HCT116 (cell line): ENCODE measurements around the gene CARD14. TPM values are rescaled to one million over a fixed set of nuclear protein-coding genes. Genes with fewer than 3 reads are reported as not detected.

Experiments
- ATAC-seq: fragments of 200-7000 bp; cut with Tn5 transposase; 2 replicates; pipeline ENCODE4 v1.9.1; 2020; ENCODE audit warnings: mild to moderate bottlenecking, moderate library complexity
- BruUV-seq: library from RNA; stranded (reverse); fragments of 400-500 nt; replicated peaks from 2 replicates; lab custom pipeline; 2021; lab: Mats Ljungman, UMichigan
- CTCF ChIA-PET: fragments of 300-600 bp; sonication (Branson Sonifier 250); formaldehyde crosslinking; loops from one replicate; lab custom pipeline; 2021; ENCODE audit warnings: antibody characterized with exemption; lab: Charles Lee
- POLR2A ChIA-PET: fragments of 300-600, 350-600 bp; sonication (Branson Sonifier 250); formaldehyde crosslinking; loops from one replicate; lab custom pipeline; 2021; ENCODE audit warnings: antibody characterized with exemption; lab: Charles Lee
- RAD21 ChIA-PET, 2 experiments: fragments of 300-600 bp; sonication (Branson Sonifier 250); formaldehyde crosslinking; loops; one replicate each; lab custom pipeline; 2023; ENCODE audit warnings: low total read pairs in 2 of 2; ENCODE audit not compliant: uncharacterized antibody in 2 of 2, unreplicated experiment in 2 of 2, low non-redundant PET in 1 of 2; lab: Charles Lee
- DNase-seq: peaks from one replicate; pipeline ENCODE4 v3.0.0-alpha.2; 2010; ENCODE audit warnings: low read depth, low spot score
- H2AFZ ChIP-seq: fragments of 200-600 bp; shearing (Covaris generic), sonication (generic); 2 replicates; pipeline ENCODE4 v1.6.1; 2017; ENCODE audit warnings: low read depth, mixed run types, mixed read lengths, antibody characterized with exemption, low read length; ENCODE audit not compliant: poor library complexity, severe bottlenecking
- H3K27ac ChIP-seq: 2 replicates; pipeline ENCODE4 v1.5.1; 2012; ENCODE audit warnings: low read depth, low read length
- H3K27me3 ChIP-seq: fragments of 200-600 bp; sonication (generic); 2 replicates; pipeline ENCODE4 v1.6.1; 2016; ENCODE audit warnings: mixed run types, low read length, mixed read lengths; ENCODE audit not compliant: insufficient read depth
- H3K36me3 ChIP-seq, 2 experiments: fragments of 200-500 bp in 1 of 2; fragments of 200-600 bp in 1 of 2; sonication (Bioruptor generic) in 1 of 2; sonication (generic) in 1 of 2; 2 replicates each; pipeline versions ENCODE4 v1.5.1 to v1.6.1; 2014 to 2016; ENCODE audit warnings: low read length in 2 of 2, inconsistent platforms in 1 of 2, mixed read lengths in 1 of 2, mixed run types in 1 of 2; ENCODE audit not compliant: insufficient read depth in 2 of 2, control insufficient read depth in 1 of 2
- H3K4me1 ChIP-seq, 2 experiments: fragments of 200-600 bp in 1 of 2; sonication (generic) in 1 of 2; 2 replicates each; pipeline versions ENCODE4 v1.5.1 to v1.6.1; 2012 to 2017; ENCODE audit warnings: low read length in 2 of 2, inconsistent platforms in 1 of 2, mild to moderate bottlenecking in 1 of 2, mixed read lengths in 1 of 2, mixed run types in 1 of 2, moderate library complexity in 1 of 2; ENCODE audit not compliant: insufficient read depth in 2 of 2, control insufficient read depth in 1 of 2
- H3K4me2 ChIP-seq: fragments of 200-600 bp; sonication (generic); 2 replicates; pipeline ENCODE4 v1.6.1; 2017; ENCODE audit warnings: mixed run types, low read length, mixed read lengths
- H3K4me3 ChIP-seq, 2 experiments: fragments of 200-600 bp in 1 of 2; sonication (generic) in 1 of 2; replicated peaks in 1 of 2; 2 replicates each; pipeline ENCODE4 v1.5.1; 2011 to 2016; ENCODE audit warnings: low read length in 2 of 2, control low read depth in 1 of 2, low read depth in 1 of 2, mild to moderate bottlenecking in 1 of 2, mixed read lengths in 1 of 2, mixed run types in 1 of 2
- H3K79me2 ChIP-seq: fragments of 200-600 bp; sonication (generic); 2 replicates; pipeline ENCODE4 v1.6.1; 2017; ENCODE audit warnings: mild to moderate bottlenecking, mixed run types, low read length, moderate library complexity, mixed read lengths; ENCODE audit not compliant: insufficient read depth
- H3K9ac ChIP-seq: fragments of 200-600 bp; sonication (generic); 2 replicates; pipeline ENCODE4 v1.6.1; 2016; ENCODE audit warnings: low read length, mixed read lengths
- H3K9me2 ChIP-seq: fragments of 200-600 bp; sonication (generic), shearing (Covaris generic); 2 replicates; pipeline ENCODE4 v1.6.1; 2017; ENCODE audit warnings: mixed run types, mild to moderate bottlenecking, moderate library complexity; ENCODE audit not compliant: insufficient read depth
- H3K9me3 ChIP-seq, 2 experiments: fragments of 200-500 bp in 1 of 2; fragments of 200-600 bp in 1 of 2; sonication (Bioruptor generic) in 1 of 2; sonication (generic) in 1 of 2; 2 replicates each; pipeline ENCODE4 v1.6.1; 2014 to 2017; ENCODE audit warnings: low read length in 2 of 2, mixed read lengths in 2 of 2, inconsistent platforms in 1 of 2, low read depth in 1 of 2, mild to moderate bottlenecking in 1 of 2, mixed run types in 1 of 2, moderate library complexity in 1 of 2; ENCODE audit not compliant: control insufficient read depth in 1 of 2, insufficient read depth in 1 of 2
- H4K20me1 ChIP-seq: fragments of 200-600 bp; sonication (generic), shearing (Covaris generic); 2 replicates; pipeline ENCODE4 v1.6.1; 2017; ENCODE audit warnings: mixed run types, mild to moderate bottlenecking, moderate library complexity; ENCODE audit not compliant: insufficient read depth
- CBX3 ChIP-seq: IDR thresholded peaks from 2 replicates; pipeline ENCODE4 v1.6.1; 2012; ENCODE audit warnings: low read depth
- CEBPB ChIP-seq: IDR thresholded peaks from 2 replicates; pipeline ENCODE4 v1.6.1; 2012; ENCODE audit warnings: low read depth
- ELF1 ChIP-seq: IDR thresholded peaks from 2 replicates; pipeline ENCODE4 v1.6.1; 2012; ENCODE audit warnings: low read depth, borderline replicate concordance
- EZH2phosphoT487 ChIP-seq: fragments of 200-600 bp; IDR thresholded peaks from 2 replicates; pipeline ENCODE4 v1.6.1; 2018; ENCODE audit warnings: antibody characterized with exemption, borderline replicate concordance
- FOSL1 ChIP-seq: IDR thresholded peaks from 2 replicates; pipeline ENCODE4 v1.6.1; 2012; ENCODE audit warnings: low read depth
- JUND ChIP-seq: IDR thresholded peaks from 2 replicates; pipeline ENCODE4 v1.6.1; 2012
- POLR2A ChIP-seq: IDR thresholded peaks from 2 replicates; pipeline ENCODE4 v1.7.0; 2011; ENCODE audit warnings: borderline replicate concordance; ENCODE audit not compliant: insufficient read depth, insufficient read length; ENCODE audit errors: extremely low read depth
- POLR2AphosphoS5 ChIP-seq: IDR thresholded peaks from 2 replicates; pipeline ENCODE4 v1.6.1; 2011; ENCODE audit warnings: mild to moderate bottlenecking, low read depth, low read length, moderate library complexity
- SP1 ChIP-seq: IDR thresholded peaks from 2 replicates; pipeline ENCODE4 v1.6.1; 2012; ENCODE audit warnings: low read depth
- SRF ChIP-seq: IDR thresholded peaks from 2 replicates; pipeline ENCODE4 v1.6.1; 2012; ENCODE audit warnings: low read depth
- YY1 ChIP-seq: IDR thresholded peaks from 2 replicates; pipeline ENCODE4 v1.6.1; 2011; ENCODE audit warnings: low read length, low read depth, moderate library complexity, mild to moderate bottlenecking; ENCODE audit not compliant: insufficient replicate concordance; ENCODE audit errors: extremely low read depth
- ZFX ChIP-seq: fragments of 450-650 bp; IDR thresholded peaks from 2 replicates; pipeline ENCODE4 v1.6.1; 2017
- ZNF274 ChIP-seq: fragments of 200-500 bp; sonication (Bioruptor generic); IDR thresholded peaks from 2 replicates; pipeline ENCODE4 v1.6.1; 2014; ENCODE audit warnings: mild to moderate bottlenecking, low read depth, low read length, inconsistent platforms
- intact Hi-C: fragments of 100-400 bp; cut with micrococcal nuclease; formaldehyde crosslinking; loops from 2 replicates; pipeline ENCODE4 v1.10.0; 2022
- total RNA-seq: library from RNA; stranded (reverse); gene quantifications from one replicate; pipeline ENCODE4 v1.2.1, GENCODE V29; 2021; ENCODE audit not compliant: unreplicated experiment
- TF ChIP-seq, protein P1 (sequence below): IDR thresholded peaks from 2 replicates; pipeline ENCODE4 v1.6.1; 2012
- TF ChIP-seq, protein P2 (sequence below): IDR thresholded peaks from 2 replicates; pipeline ENCODE4 v1.6.1; 2012

CARD14 gene
- total RNA-seq, 1 experiment from 2014 or later: 0.25 TPM

DNA sequence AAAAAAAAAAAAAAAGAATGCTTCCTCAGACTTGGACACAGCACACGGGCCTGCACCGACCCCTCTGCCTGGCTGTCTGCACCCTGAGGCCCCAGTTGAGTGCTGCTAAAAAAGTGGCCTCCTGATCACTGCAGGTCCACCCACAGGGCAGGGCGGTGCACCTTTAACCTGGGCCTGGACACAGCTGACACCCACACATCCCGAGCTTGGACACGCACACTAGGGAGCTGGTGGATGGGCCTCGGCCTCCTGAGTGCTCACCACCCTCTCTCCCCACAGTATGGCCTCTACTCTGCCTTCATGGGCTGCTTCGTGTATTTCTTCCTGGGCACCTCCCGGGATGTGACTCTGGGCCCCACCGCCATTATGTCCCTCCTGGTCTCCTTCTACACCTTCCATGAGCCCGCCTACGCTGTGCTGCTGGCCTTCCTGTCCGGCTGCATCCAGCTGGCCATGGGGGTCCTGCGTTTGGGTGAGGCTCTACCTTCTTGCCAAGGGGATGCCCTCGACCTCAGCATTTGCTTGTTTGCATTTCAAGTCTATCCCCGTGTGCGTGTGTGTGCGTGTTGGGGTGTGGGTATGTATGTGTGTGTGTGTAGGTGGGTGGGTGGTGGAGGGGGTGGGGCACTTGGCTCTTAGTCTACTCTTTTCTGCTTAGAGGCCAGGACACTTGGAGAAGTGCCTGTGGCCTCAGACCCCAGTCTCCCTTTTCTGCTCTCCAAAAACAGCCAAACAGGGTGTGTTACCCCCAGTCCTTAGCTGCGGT, 52.7 kb downstream of the CARD14 start:
- BruUV-seq: no TSS peak

DNA sequence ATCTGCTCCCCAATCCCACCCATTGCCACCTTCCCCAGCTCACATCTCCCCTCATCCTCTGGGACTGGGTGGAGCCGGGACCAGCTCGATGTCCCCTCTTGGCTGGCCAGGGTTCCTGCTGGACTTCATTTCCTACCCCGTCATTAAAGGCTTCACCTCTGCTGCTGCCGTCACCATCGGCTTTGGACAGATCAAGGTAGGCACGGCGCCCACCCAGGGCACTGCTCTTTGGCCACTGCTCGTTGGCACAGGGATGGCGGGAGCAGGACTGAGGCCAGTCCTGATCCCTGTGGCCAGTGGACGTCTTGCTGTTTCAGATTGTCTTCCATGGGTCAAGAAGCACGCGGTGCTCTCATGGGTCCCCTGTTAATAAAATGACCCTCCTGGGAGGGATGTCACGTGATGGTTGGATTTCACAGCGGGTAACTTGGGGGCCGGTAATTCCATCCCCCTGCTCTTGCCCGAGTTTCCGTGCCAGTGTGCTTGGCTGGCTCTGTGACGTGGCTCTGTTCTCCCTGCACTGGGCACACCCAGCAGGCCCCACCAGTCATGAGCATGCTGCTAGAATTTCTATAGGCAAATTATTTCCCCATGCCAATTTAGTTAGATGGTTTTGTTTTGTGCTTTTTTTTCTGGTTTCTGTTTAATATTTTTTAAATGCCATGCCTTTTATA, 53.4 kb downstream of the CARD14 start:
- H3K27me3 ChIP-seq: no peaks in the 10 kb centered on the region
- POLR2A ChIA-PET: no interaction called here
- H3K79me2 ChIP-seq: peaks cover 11% of the 10 kb centered on the region
- TF ChIP-seq POLR2A (no peak), SP1 (no peak), SRF (no peak), FOSL1 (no peak), ZNF274 (no peak), ZFX (no peak), JUND (no peak), EZH2phosphoT487 (no peak), ELF1 (no peak), POLR2AphosphoS5 (no peak), YY1 (no peak), CBX3 (no peak), CEBPB (no peak)
- TF ChIP-seq, protein P1, sequence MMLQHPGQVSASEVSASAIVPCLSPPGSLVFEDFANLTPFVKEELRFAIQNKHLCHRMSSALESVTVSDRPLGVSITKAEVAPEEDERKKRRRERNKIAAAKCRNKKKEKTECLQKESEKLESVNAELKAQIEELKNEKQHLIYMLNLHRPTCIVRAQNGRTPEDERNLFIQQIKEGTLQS: no peak
- TF ChIP-seq, protein P2, sequence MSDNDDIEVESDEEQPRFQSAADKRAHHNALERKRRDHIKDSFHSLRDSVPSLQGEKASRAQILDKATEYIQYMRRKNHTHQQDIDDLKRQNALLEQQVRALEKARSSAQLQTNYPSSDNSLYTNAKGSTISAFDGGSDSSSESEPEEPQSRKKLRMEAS: no peak
- H3K27ac ChIP-seq: no peak overlapping the region
- H3K9me2 ChIP-seq: no peaks in the 10 kb centered on the region
- H4K20me1 ChIP-seq: no peaks in the 10 kb centered on the region
- H3K4me3 ChIP-seq: no peak overlapping the region
- no peak overlapping the region for H3K4me2 ChIP-seq
- H2AFZ ChIP-seq: no peak overlapping the region
- peaks cover 8 to 15% of the 10 kb centered on the region in 2 experiments; a peak in 3 of 4 replicates for H3K4me1 ChIP-seq
- RAD21 ChIA-PET: interaction anchor here in 1 of 2 experiments (0.6 kb wide), 1 partner anchor 77 kb away, joined by 3 read pairs; no protein-coding TSS in a partner anchor
- H3K9ac ChIP-seq: no peak overlapping the region
- ATAC-seq: no peak
- CTCF ChIA-PET: no interaction called here
- H3K9me3 ChIP-seq: no peaks in the 10 kb centered on the region
- no TSS peak for BruUV-seq
- intact Hi-C loops: no loop called here
- no peaks in the 10 kb centered on the region for H3K36me3 ChIP-seq
- DNase-seq: no peak

More for the DNA sequence above, 52.7 kb downstream of the CARD14 start:
- Histone ChIP-seq H3K4me1 (peaks cover 8 to 15% of the 10 kb centered on the region in 2 experiments; a peak in 3 of 4 replicates), H3K4me2 (no peak overlapping the region), H3K4me3 (no peak overlapping the region), H3K27me3 (no peaks in the 10 kb centered on the region), H3K36me3 (peaks cover 0 to 3% of the 10 kb centered on the region in 2 experiments; a peak in 1 of 4 replicates), H3K9me2 (no peaks in the 10 kb centered on the region), H3K9ac (no peak overlapping the region), H3K79me2 (peaks cover 15% of the 10 kb centered on the region), H4K20me1 (no peaks in the 10 kb centered on the region), H3K27ac (no peak overlapping the region; the same call in 1 of the 2 replicates), H2AFZ (no peak overlapping the region), H3K9me3 (no peaks in the 10 kb centered on the region)
- ChIA-PET CTCF (no interaction called here), POLR2A (interaction anchor here (0.6 kb wide), 1 partner anchor 383 kb away, joined by 5 read pairs; the partner anchor contains the start of gene CBX4), RAD21 (interaction anchor here in 1 of 2 experiments (0.6 kb wide), 1 partner anchor 76 kb away, joined by 3 read pairs; no protein-coding TSS in a partner anchor)
- ATAC-seq (no peak), DNase-seq (no peak)
- intact Hi-C loops: no loop called here
- TF ChIP-seq CEBPB: no peak
- no peak for TF ChIP-seq EZH2phosphoT487
- TF ChIP-seq, protein P1: no peak
